NCI-H2227 (cell line): ENCODE results near the gene ARHGEF17.

ENCODE experiments used
- DNase-seq: peaks from one replicate; lab custom pipeline; 2025; ENCODE audit not compliant: unreplicated experiment; lab: John Stamatoyannopoulos, UW

ARHGEF17 gene

GRCh38 chr11:73313652-73314051, 5.6 kb downstream of the ARHGEF17 start:
- no peak for DNase-seq

GRCh38 chr11:73314117-73314961, 6.3 kb downstream of the ARHGEF17 start:
- peak; percentile 23 for DNase-seq

GRCh38 chr11:73315293-73316020, 7.4 kb downstream of the ARHGEF17 start:
- DNase-seq: peak; percentile 44

DNA sequence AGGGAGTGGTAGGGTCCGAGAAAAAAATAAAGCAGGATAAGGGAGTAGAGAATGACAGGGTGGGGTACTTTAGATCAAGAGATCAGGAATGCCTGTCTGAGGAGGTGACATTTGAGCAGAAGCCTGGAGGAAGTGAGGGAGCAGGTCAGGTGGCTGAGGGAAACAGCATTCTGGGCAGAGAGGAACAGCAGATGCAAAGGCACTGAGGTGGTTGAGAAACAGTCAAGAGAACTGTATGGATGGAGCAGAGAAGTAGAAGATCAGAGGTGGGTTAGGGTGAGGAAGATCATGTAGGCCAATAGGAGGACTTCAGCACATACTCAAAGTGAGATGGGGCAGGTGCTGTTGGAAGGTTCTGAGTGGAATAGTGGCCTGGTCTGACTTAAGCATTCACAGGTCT, 8.3 kb downstream of the ARHGEF17 start:
- DNase-seq: no peak

DNA sequence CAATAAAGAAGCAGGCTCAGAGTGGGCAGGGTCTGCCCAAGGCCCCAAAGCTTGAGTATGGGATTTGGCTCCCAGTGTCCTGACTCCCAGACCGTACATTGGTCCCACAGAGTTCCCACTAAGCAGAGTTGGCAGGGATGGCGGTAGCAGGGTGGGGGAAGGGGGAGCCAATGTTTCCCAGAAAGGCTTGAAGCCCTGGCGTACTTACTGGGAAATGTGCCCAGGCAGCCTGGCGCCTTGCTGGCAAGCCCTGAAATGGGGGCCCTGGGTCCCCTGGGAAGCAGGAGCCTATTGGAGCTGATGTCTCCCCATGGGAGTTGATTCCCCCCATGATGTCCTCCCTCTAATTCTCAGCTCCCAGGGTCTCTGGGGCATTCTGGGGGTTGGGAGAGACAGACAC, 9.3 kb downstream of the ARHGEF17 start:
- no peak for DNase-seq

DNA sequence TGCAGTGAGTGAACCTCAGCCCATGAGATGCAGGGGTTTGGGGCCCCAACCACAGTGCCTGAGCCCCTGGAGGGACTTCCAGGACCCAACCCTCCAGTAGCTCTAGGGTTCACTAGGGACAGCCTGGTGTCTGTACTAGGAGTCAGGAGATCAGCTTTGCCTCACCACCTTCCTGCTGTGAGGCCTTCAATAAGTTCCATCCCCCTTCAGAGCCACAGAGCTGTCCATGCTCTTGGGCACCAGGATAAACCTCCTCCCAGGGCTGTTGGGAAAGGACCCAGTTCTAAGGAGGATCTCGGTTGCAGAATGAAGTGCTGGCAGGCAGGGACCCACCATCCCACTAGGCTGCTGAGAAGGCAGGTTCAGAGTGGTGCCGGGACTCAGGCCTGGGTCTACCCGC, 9.7 kb downstream of the ARHGEF17 start:
- DNase-seq: no peak

DNA sequence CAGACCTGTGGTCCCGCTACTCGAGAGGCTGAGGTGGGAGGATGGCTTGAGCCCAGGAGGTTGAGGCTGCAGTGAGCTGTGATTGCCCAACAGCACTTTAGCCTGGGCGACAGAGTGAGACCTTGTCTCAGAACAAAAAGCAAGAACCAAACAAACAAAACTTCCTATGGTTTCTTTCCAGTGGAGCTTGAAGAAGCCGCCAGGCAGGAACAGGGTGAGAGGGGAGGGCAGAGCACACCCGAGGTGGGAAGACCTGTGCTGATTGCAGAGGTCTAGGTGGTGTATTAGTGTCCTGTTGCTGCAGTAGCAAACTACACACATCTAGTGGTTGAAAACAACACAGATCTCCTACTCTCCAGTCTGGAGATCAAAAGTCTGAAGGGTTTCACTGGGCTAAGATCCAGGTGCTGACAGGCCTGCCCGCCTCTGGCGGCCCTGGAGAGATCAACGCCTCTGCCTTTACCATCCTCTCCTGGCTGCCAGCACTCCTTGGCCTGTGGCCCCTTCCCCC, 10.5 kb downstream of the ARHGEF17 start:
- no peak for DNase-seq

GRCh38 chr11:73320763-73321603, 12.9 kb downstream of the ARHGEF17 start:
- DNase-seq: no peak

DNA sequence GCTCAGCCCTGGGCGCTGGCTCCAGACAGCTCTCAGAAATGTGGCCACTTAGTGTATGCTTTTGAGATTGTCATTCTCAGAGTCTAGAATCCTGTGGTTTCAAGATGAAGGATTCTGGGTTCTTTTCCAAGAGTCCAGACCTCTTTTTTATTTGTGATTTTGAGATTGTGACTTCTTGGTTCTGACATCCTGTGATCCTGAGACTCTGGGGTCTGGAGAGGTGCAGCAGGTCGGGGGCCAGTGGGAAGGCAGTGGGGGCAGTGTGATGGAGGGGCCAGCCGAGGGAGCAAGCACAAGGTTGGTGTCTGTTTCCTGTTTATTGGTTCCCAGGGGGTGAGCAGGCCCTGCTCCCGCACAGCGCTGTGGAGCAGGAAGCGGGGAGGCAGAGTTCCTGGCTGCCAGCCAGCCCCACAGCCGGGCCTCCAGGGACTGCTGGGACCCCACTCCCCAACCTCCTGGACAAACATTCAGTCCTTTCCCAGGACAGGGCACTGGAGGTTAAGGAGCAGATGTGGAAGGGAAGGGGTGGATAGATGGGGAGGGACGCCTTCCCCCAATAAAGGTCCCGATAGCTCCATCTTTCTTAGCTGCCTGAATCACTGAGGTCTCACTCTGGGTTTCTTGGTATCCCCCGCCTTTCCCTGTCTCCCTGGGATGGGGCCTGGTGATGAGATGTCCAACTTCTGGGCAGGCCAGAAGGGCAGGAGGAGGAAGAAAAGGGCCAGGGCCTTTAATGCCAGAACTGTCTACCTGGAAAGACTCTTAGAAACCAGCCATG, 13.7 kb downstream of the ARHGEF17 start:
- no peak for DNase-seq

DNA sequence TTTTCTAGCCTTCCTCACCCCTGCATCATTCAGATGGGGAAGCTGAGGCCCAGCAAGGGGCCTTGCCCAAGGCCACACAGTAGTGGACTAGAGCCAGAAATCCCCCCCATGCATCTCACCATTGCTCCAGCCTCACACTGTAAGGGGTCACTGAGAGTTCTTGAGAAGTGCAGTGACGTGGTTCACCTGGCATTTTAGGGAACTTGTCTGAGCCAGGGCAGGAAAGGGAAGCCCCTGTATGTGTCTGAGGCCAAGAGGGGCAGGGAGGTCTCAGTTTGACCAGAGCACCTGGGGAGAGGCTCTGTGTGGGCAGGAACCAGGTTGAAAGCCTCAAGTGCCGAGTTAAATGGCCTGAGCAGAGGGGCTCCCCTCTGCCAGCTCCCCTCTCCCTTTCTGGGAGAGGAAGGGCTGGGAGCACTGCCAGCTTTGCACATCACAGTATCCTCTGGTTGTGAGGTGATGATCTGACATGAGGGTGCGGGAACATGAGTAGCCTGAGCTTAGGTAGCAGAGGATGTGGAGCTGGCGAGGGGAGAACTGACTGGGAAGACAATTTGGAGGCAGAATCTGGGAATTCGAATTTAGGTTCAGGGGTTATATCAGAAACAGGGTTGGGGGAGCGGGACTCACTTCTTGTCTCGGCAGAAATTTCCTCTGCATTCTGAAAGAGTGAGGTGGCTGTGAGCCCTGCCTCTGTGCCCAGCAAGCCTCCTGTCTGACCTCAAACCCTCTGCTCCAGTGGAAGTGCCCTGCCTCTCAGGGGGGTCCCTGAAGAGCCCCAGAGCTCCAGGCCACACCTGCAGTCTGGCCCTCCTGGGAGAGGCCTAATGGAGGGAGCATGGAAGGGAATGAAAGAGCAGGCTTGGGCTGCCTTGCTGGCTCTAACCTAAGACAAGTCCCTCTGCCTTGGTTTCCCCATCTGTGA, 14.6 kb downstream of the ARHGEF17 start:
- no peak for DNase-seq

DNA sequence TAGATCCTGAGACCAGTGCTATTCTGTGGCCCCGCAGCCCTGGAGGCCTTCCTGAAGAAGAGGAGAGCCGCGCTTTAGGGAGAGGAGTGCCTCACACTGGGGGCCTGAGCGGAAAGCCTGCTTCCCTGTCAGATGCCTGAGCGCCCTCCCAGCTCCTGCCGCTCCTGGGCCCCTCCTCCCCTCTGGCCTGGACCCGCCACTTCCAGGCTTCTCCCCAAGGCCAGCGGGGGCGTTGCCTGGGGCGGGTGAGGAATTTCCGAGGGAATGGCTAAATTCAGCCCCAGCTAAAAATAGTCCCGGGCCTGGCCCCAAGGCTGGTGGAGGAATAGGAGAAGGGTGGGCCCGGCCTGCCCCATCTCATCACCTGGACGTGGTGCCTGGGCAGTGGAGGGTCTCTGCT, 15.4 kb downstream of the ARHGEF17 start:
- peak; percentile 36 for DNase-seq

- no peak for DNase-seq
Observed at GRCh38 chr11:73324116-73324515, 16.0 kb downstream of the ARHGEF17 start.

- DNase-seq: no peak
Observed at GRCh38 chr11:73324665-73325035, 16.6 kb downstream of the ARHGEF17 start.

DNA sequence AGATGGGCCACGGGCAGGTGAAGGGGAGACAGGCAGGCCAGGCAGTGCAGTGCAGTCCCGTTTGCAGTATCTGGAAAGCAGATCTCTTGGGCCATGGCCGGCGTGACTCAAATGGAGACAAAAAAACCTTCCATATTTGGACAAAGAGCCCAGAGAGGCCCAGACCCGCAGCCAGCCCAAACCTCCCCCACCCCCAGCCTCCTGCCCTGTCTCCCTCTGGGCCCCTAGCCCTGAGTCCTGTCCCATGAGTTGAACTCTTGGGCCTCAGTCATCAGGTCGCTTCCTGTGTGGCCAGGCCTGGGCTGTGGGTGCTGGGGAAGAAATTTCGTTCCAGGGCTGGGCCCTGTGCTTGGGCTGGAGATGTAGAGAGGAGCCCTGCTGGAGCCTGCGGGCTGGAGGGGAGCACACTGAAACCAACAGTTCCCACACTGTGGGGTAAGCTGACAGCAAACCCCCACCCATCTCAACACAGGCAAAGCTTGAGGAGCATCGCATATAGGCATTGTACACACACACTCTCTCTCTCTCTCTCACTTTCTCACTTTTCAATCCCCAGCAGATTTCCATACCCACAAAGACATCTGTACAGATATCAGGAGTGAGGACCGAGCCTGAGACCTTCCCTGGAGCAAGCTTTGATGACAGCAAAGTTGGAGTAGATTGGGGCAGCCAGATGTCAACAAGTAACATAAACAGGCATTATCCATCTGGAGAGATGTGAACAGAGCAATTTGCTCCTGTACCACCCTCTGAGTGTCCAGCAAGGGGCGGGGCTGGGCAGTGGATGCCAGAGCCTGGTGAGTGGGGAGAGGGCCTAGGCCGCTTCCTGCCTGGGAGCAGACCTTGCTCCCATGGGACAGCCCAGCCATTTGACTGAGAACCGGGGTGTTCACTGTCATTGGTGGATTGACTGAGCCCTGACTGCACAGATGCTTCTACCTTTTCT, 17.2 kb downstream of the ARHGEF17 start:
- DNase-seq: peak; percentile 17

DNA sequence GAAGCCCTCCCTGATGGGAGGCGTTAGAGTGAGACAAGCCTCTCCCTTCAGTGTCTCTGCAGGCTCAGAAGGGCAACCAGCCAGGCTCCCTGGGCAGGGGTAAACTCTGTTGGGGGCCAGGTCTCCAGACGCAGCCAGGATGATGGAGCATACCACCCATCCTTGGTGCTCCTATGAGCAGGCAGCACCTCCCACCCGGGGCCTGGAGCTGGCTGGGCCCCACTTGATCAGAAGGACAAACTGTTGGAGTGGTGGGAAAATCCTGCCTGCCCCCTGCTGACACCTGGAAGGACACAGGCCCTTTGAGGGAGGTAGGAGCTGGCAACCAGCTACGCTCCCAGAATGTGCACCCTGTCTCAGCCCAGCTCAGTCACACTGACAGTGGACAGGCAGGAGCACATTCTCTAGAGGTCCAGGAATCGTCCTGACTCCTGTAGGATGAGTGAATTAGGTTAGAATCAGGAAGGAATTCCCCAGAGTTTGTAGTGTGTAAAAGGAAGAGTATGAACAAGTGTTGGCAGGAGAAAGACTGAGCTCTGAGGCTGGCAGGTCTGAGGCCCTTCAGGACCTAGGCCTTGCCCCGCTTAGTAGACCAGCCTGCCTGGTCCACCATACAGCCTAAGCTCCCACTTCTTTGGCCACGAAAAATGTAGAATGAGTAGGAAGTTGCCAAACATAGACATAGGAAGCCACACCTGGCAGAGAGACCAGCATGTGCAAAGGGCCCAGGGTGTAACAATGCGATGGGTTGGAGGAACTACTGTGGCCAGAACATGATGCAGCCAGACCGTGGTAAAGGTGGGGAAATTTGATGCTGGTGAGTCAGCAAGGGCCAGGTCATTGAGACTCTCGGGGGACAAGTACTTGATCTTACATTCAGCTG, 19.1 kb downstream of the ARHGEF17 start:
- DNase-seq: no peak

DNA sequence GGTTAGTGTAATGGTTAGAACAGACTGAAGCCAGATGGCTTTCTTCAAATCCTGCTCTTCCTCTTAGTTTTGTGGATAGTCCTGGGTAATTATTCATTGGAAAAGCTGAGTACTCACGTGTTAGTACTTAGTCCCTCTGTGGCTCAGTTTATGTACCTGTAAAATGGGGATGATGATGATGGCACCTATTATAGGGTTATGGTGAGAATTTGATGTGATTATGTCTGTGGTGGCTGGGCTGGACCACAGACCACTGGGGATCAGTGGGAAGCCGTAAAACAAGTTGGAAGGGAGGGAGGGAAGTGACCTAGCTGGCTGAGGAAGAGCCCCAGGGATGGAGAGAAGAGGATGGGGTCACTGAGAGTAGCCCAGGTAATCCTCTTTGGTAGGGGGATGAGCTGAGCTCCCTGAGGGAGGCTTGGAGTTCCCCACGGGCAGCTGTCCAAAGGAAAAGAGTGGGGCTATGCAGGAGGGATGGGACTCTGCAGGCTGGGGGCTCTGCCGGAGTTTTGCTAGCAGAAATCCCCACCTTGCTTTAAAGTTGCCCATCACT, 19.8 kb downstream of the ARHGEF17 start:
- DNase-seq: no peak

GRCh38 chr11:73330569-73331093, 22.6 kb downstream of the ARHGEF17 start:
- DNase-seq: peak; percentile 27
